Measurements from ENCODE around the gene CHPT1.
A peak's percentile ranks its signal among the peaks of the same experiment; 100 is the strongest.

The CHPT1 gene

DNA sequence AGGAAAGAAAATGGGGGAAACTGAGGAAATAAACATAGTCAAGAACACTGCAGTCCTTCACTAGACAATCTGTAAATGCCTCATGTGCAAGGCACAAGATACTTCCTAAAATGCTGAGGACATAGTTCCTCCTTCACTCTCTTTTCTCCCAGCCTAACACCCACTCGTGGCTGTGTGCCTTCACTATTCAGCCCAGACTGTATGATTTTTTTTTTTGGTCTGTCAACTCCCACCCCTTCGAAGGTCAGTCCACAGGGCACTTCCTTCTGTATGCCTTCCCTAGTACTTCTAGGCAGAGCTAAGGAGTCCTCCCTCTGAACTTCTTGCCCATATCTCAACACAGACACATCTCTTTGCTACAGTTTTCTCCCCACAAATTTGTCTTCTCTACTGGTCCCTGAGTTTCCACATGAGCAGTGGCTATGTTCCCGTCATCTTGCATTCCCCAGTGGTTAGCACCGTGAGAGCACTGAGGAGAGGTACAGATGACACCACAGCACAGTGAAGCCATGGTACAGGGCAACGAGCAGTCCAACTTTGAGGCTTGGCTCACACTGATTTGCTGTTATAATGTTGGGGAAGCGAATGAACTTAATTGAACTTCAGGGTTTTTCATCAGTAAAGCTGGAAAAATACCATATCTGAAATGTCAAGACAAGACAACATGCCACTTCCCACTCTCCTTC lies 65.9 kb downstream of the CHPT1 start:
- DNase-seq (ENCODE audit: low spot score) = no peak

DNA sequence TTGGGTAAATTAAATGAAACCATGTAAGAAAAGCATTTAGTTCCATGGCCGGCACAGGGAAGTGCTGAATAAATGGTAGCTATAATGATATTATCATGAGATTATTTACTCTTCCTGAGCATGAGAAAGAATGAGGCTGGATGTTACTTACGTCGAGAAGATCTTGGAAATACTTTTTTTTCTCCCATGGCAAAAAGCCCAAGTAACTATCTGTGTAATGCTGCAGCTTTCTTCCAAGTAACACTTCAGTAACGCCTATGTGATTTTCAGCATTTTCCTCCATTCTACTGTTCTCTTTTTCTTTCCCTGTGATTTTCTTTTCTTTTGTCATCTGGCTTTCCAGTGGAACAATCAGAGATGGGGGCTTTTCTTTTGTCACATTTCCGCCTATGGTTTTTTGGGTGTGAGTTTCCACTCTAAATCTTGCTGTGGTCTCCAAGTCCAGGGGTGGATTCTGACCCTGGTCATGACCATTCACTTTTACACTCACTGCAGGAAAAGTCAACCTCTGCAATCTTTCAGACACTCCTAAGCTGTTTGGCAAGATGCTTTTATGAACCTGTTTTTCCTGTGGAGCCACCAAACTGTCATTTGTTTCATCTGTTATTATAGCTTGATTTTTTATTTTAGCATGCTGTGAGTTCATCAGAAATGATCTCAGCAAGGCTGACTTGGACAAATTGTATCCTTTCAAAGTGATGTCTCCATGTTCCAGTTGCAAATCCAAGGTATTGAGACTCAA lies 66.8 kb downstream of the CHPT1 start:
- no peak for DNase-seq (ENCODE audit: low spot score)

DNA sequence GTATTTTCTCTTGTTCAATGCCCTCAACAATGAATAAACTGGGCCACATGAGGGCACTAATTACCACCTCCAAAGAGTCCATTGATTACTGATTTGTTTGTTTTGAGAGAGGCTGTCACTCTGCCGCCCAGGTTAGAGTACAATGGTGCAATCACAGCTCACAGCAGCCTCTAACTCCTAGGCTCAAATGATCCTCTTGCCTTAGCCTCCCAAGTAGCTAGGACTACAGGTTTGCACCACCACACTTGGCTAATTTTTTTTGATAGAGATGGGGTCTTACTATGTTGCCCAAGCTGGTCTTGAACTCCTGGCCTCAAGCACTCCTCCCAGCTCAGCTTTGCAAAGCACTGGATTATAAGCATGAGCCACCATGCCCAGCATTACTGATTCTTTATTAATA lies 70.1 kb downstream of the CHPT1 start:
- DNase-seq (ENCODE audit: low spot score) = no peak

DNA sequence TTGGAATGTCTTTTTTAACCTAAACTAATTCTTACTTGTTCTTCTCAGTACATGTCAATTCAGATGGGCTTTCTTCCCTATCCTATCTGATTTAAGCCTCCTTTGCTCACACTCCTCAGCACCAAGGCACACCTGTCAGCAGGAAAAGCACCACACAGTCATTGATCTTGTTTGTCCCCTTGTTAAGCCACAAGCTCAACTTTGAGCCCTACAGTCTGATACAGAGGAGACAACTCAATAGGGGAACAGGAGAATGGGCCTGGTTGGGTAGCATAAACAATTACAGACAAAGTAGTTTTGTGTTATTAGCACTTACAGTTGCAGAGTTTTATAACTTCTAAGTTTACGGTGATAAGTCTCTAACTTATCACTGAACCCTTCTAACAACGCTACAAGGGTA lies 71.3 kb downstream of the CHPT1 start:
- no peak for DNase-seq (ENCODE audit: low spot score)

DNA sequence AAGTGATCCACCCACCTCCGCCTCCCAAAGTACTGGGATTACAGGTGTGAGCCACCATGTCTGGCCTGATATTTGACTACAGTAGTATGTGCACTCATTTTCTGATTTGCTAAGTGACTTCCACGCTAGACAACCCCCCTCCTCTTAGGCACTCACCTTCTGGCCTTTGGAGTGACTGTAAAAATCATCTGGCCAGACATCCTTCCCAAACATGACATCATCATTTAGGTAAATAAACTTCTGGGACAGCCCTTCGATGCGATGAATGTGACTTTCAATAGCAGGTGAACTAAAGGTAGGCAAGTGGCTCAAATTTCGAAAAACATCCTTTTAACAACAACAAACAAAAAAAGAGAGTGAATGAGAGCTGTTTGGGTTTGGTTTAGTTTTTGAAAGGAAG lies 72.4 kb downstream of the CHPT1 start:
- DNase-seq (ENCODE audit: low spot score) = no peak

DNA sequence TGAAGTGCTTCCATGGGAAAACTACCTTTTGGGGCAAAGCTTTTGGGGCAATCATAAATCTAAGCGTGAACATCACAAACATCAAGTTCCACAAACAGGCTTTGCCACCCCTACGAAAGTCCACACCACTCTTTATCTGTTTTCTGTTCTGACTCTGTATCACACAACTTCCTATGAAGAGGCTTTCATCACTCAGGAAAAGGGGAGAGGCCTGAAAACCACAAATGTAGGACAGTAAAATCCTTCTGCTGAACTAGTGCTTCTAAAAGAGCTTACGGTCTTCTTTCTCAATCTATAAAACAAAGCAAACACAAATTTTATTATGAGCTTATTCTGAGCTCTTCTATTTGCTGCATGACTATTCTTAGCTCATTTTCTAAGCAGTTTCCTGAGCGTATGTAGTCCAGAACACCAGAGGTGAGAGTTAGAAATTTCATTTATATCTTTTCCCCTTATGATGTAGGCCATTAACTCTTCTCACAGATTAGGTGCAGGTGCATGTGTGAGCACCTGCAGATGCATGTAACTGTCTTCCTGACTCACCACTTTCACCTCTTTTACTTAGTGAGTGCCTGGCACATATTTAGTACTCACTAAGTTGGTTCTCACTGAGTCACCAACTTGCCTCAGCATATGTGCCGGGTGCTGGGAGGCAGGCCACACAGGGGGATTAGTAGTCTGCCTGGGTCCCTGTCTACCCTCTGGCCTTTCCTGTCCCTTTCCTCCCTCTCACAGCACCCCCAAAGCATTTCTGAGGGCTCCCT lies 74.8 kb downstream of the CHPT1 start:
- DNase-seq (ENCODE audit: low spot score) = no peak

DNA sequence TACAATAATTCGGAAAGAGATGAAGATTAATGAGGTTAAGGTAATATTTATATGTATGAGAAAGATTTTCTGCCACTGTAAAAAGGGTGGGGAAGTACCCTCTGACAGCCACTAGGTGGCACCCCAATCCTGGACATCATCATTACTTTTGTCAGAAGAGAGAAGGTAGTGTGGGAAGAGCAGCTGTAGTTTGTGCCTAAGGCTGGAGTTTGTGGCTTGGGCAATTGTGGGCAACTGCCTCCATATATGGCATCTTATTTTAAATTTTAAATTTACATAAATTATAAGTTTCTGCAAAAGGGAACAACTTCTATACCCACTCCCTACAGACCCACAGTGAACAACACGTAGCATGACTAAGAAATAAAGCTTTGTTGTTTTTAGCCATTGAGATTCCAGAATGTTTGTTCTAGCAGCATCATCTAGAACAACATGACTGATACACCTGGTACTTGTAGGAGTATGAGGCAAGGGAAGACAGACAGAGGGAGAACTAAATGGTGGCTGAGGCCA lies 76.3 kb downstream of the CHPT1 start:
- DNase-seq (ENCODE audit: low spot score) = peak; percentile 78

DNA sequence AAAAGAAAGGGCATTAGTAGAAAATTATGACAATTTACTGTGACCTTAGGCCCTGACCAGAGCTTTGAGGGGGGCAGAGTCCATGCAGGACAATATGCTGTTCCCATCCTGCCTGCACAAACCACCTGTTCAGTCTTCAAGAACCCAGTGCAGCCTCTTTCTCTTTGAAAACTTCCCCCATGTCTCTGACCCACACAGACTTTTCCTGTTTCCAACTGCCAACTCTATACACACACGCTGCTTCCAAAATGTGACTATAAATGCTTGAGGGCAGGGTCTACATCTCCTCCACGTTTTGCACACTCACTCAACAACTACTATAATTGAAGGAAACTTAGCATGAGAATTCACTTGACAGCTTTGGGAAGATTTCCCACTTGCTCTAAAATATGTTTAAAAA lies 78.4 kb downstream of the CHPT1 start:
- DNase-seq (ENCODE audit: low spot score) = no peak

DNA sequence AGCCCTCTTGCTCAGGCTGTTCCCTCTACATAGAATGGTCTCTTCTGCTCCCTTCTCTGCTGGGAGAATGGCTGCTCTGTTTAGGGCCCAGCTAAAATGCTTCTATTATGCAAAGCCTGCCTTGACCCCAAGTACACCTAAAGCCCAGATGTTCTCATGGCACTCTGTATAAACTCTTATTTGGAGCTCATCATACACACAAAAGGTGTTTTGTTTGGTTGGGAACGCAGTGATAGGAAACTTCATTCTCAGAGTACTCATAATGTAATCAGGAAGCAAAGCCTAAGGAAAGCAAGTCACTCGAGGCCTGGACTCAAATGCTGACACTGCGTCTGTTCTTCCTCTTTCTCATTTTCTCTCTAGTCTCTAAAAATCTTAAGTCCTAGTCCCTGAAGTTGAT lies 80.0 kb downstream of the CHPT1 start:
- DNase-seq (ENCODE audit: low spot score) = no peak

DNA sequence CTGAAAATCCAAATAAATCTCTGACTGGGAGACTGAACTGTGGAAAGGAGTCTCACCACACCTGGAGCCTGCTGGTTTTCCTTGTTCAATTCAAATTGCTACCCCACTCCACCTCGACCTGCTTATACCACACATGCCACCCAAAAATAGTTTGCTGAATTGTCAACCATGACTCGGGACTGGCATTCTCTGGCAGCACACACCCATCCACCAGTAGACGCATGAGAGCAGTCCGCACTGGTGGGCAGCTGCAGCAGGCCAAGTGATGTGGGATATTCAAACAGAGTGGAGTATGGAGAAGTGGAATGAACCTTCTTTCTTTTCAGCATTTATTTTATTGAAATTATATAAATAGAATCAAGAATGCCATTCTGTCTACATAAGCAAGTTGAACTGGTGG lies 80.5 kb downstream of the CHPT1 start:
- DNase-seq (ENCODE audit: low spot score) = no peak

Measured in LoVo (cell line).